Activated CD4-positive, alpha-beta T cell treated with anti-CD3 and anti-CD28 coated beads, Interleukin-2, amount 50 U/mL, for 24 hours (primary cell): ENCODE data around the gene INS.
"Not testable (repeated sequence)": the region's sequence is repeated elsewhere in the genome, so short reads cannot be mapped to it uniquely, and the experiment has no call there.

Experiments used
- DNase-seq, 2 donors: peaks; one replicate each; pipeline ENCODE4 v3.0.0-alpha.2; 2020; ENCODE audit warnings: low read depth in 1 of 2, low spot score in 1 of 2

The INS gene

GRCh38 chr11:2182692-2183474 is 21.9 kb upstream of the INS start:
- DNase-seq = no peak

GRCh38 chr11:2182075-2182474 is 21.1 kb upstream of the INS start:
- DNase-seq = no peak

GRCh38 chr11:2180789-2181370 is 19.9 kb upstream of the INS start:
- DNase-seq = no peak

GRCh38 chr11:2180347-2180746 is 19.3 kb upstream of the INS start:
- DNase-seq = no peak

- no peak for DNase-seq
Measured at GRCh38 chr11:2179516-2179915, 18.5 kb upstream of the INS start.

- DNase-seq = no peak
Measured at GRCh38 chr11:2178906-2179494, 18.0 kb upstream of the INS start.

- DNase-seq = not testable (repeated sequence)
Measured at GRCh38 chr11:2178055-2178773, 17.2 kb upstream of the INS start.

- DNase-seq = no peak
Measured at GRCh38 chr11:2177076-2177475, 16.1 kb upstream of the INS start.

GRCh38 chr11:2176389-2176900 is 15.4 kb upstream of the INS start:
- DNase-seq = no peak

- no peak for DNase-seq
Measured at GRCh38 chr11:2175659-2176058, 14.7 kb upstream of the INS start.

GRCh38 chr11:2174361-2174760 is 13.4 kb upstream of the INS start:
- DNase-seq = no peak

- DNase-seq = no peak
Measured at GRCh38 chr11:2173761-2174160, 12.8 kb upstream of the INS start.

- no peak for DNase-seq
Measured at GRCh38 chr11:2173150-2173693, 12.2 kb upstream of the INS start.

GRCh38 chr11:2172676-2173075 is 11.7 kb upstream of the INS start:
- no peak for DNase-seq

GRCh38 chr11:2171591-2172003 is 10.6 kb upstream of the INS start, which contains the start of gene TH:
TH (minus strand) TSS chr11:2171815; CDS start chr11:2171786, 29 bp downstream.
- DNase-seq = no peak

GRCh38 chr11:2169626-2170570 is 8.9 kb upstream of the INS start:
- DNase-seq = no peak

GRCh38 chr11:2169005-2169378 is 8.0 kb upstream of the INS start:
- DNase-seq = no peak

- DNase-seq = no peak
Measured at GRCh38 chr11:2168286-2169004, 7.4 kb upstream of the INS start.
